ENCODE data around the gene DKK2. TPM values are rescaled to one million over a fixed set of nuclear protein-coding genes. Genes with fewer than 3 reads are reported as not detected.
A peak's percentile ranks its signal among the peaks of the same experiment; 100 is the strongest.

Gene DKK2
- total RNA-seq, 2 donors from 2014 or later, result 1.8 to 4.1 TPM

DNA sequence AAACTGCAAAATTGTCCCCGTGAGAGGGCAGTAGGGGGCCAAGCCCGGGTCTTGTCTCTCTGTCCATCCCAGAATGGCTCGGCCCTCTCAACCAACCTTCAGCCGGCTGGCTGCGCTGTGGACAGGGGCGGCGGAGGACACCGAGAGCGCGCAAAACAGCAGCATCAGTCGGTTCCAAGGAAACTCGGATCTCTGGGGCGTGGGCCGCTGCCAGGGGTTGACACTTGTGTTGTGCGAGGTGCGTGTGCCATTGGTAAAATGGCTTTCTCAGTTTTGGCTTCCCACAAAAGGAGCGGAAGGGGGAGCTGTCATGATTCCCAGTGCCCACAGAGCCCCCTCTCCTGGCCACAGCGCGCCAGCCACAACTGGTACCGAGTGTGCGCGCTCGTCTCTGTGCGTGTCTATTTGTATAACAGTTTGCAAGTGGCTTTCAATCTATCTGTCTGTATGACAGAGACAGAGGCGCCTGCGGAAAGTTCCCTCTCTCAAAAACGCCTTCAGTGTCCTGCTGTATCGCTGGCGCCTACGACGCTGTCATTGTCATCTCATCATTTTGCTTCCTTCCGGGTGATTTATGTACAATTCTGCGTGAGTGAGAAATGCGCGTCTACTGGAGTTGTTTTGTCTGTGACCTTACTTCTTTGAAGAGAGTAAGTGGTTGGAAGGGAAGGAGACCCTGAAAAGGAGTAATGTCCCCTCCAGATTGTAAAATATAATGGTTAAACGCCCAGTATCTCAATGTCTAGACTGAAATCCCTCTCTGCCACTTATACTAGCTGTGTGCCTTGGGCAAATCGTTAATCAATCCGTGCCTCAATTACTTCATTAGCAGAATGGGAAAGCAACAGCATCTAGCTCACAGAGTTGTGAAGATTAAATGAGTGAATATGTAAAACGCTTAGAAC, 1.8 kb downstream of the DKK2 start:
- peak; percentile 60 for DNase-seq (ENCODE audit: low spot score)
- H3K36me3 ChIP-seq, result no peaks in the 10 kb centered on the region
- no peak overlapping the region for H3K27ac ChIP-seq
- no peaks in the 10 kb centered on the region for H3K9me3 ChIP-seq
- TF ChIP-seq, protein P1, sequence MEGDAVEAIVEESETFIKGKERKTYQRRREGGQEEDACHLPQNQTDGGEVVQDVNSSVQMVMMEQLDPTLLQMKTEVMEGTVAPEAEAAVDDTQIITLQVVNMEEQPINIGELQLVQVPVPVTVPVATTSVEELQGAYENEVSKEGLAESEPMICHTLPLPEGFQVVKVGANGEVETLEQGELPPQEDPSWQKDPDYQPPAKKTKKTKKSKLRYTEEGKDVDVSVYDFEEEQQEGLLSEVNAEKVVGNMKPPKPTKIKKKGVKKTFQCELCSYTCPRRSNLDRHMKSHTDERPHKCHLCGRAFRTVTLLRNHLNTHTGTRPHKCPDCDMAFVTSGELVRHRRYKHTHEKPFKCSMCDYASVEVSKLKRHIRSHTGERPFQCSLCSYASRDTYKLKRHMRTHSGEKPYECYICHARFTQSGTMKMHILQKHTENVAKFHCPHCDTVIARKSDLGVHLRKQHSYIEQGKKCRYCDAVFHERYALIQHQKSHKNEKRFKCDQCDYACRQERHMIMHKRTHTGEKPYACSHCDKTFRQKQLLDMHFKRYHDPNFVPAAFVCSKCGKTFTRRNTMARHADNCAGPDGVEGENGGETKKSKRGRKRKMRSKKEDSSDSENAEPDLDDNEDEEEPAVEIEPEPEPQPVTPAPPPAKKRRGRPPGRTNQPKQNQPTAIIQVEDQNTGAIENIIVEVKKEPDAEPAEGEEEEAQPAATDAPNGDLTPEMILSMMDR (IDR thresholded peaks at IDR 0.05), result peak in 1 of 2 donors; percentile 31
- peaks cover 0 to 28% of the 10 kb centered on the region in 2 donors for H3K4me1 ChIP-seq
- peaks cover 9% of the 10 kb centered on the region in 2 donors for H3K27me3 ChIP-seq
- peak overlapping the region in 1 of 2 donors; percentile 28 for H3K4me3 ChIP-seq

- no peak for DNase-seq (ENCODE audit: low spot score)
- Histone ChIP-seq H3K27ac (no peak overlapping the region), H3K27me3 (no peaks in the 10 kb centered on the region), H3K4me1 (no peaks in the 10 kb centered on the region), H3K36me3 (no peaks in the 10 kb centered on the region), H3K4me3 (no peak overlapping the region), H3K9me3 (no peaks in the 10 kb centered on the region)
- TF ChIP-seq, protein P1 (IDR thresholded peaks at IDR 0.05), result no peak
Measured at GRCh38 chr4:107027379-107027778, 8.7 kb downstream of the DKK2 start.

DNA sequence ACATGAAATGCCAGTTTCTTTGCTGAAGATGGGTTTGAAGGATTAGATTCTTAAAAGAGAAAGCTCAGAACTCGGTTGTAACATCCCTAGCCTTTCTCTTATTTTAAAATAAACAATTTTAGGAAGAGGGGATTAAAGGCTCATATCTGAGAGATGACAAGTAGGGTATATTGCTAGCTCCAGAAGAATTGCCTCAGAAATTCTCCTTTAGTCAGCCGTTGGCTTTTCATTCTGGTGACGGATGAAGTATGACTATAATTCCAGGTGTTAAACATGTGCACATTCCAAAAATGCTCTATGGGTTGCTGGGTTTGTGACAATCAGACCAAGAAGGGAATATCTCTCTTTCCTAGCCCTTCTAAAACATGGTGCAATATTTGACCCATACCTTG, 17.8 kb downstream of the DKK2 start:
- Histone ChIP-seq H3K27ac (no peak overlapping the region), H3K27me3 (no peaks in the 10 kb centered on the region), H3K4me3 (no peak overlapping the region), H3K4me1 (no peaks in the 10 kb centered on the region), H3K36me3 (no peaks in the 10 kb centered on the region), H3K9me3 (no peaks in the 10 kb centered on the region)
- TF ChIP-seq, protein P1 (IDR thresholded peaks at IDR 0.05), result no peak
- no peak for DNase-seq (ENCODE audit: low spot score)

GRCh38 chr4:107017443-107018343, 18.4 kb downstream of the DKK2 start:
- H3K9me3 ChIP-seq, result no peaks in the 10 kb centered on the region
- H3K4me3 ChIP-seq, result no peak overlapping the region
- no peaks in the 10 kb centered on the region for H3K4me1 ChIP-seq
- TF ChIP-seq, protein P1 (IDR thresholded peaks at IDR 0.05), result no peak
- no peak overlapping the region for H3K27ac ChIP-seq
- no peaks in the 10 kb centered on the region for H3K36me3 ChIP-seq
- no peaks in the 10 kb centered on the region for H3K27me3 ChIP-seq
- DNase-seq (ENCODE audit: low spot score), result no peak

DNA sequence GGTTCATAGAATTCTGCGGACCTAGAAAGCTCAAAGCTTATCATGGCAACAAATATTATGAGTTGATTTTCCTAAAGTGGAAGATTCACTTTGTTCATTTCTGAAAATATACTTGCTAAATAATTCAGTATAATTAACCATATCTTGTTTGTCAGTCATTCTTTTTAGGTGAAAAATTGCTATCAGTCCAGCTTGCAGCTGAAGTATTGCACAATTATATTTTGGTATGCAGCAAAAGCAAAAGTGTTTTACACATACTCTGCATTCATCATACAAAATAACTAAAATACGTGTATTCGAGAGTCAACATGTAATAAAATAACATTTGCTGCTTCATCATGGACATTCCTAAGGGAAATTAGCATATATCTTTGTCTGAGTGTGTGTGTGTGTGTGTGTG, 24.8 kb downstream of the DKK2 start:
- Histone ChIP-seq H3K36me3 (no peaks in the 10 kb centered on the region), H3K4me1 (no peaks in the 10 kb centered on the region), H3K4me3 (no peak overlapping the region), H3K27ac (no peak overlapping the region), H3K9me3 (no peaks in the 10 kb centered on the region), H3K27me3 (no peaks in the 10 kb centered on the region)
- DNase-seq (ENCODE audit: low spot score), result no peak
- TF ChIP-seq, protein P1 (IDR thresholded peaks at IDR 0.05), result no peak
